Fibroblast of pulmonary artery (primary cell): ENCODE measurements around the gene FIBCD1.

Source experiments
- DNase-seq: peaks from one replicate; pipeline ENCODE4 v3.0.0-alpha.2; 2010; ENCODE audit warnings: low read depth
- H3K4me3 ChIP-seq: replicated peaks from 2 replicates; pipeline ENCODE4 v1.5.1; 2011; ENCODE audit warnings: low read depth, mild to moderate bottlenecking, control low read depth, low read length, moderate library complexity
- TF ChIP-seq, protein P1 (sequence below): IDR thresholded peaks from 2 replicates; pipeline ENCODE4 v1.5.1; 2011; ENCODE audit warnings: mild to moderate bottlenecking, control low read depth, low read length, inconsistent platforms; ENCODE audit errors: missing control alignments

FIBCD1 gene

DNA sequence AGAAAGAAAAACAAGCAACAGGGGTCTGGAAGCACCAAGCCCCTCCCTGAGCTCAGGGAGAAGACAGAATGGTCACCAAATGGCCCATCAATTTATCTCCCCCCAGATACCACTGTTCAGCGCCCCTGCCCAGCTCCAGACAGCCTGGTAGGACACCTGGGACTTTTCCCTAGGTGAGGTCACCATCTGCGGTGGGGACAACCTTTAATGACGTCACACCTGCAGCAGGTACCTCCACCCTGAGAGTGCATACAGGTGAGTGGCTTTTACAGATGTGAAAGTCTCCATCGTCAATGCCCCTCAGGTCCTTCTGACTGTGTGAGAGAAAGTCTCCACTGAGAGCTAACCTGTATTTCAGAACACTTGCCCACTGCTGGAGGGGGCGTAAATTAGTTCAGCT is 35.6 kb upstream of the FIBCD1 start:
- TF ChIP-seq, protein P1, sequence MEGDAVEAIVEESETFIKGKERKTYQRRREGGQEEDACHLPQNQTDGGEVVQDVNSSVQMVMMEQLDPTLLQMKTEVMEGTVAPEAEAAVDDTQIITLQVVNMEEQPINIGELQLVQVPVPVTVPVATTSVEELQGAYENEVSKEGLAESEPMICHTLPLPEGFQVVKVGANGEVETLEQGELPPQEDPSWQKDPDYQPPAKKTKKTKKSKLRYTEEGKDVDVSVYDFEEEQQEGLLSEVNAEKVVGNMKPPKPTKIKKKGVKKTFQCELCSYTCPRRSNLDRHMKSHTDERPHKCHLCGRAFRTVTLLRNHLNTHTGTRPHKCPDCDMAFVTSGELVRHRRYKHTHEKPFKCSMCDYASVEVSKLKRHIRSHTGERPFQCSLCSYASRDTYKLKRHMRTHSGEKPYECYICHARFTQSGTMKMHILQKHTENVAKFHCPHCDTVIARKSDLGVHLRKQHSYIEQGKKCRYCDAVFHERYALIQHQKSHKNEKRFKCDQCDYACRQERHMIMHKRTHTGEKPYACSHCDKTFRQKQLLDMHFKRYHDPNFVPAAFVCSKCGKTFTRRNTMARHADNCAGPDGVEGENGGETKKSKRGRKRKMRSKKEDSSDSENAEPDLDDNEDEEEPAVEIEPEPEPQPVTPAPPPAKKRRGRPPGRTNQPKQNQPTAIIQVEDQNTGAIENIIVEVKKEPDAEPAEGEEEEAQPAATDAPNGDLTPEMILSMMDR, result no peak
- no peak overlapping the region for H3K4me3 ChIP-seq
- DNase-seq, result no peak

DNA sequence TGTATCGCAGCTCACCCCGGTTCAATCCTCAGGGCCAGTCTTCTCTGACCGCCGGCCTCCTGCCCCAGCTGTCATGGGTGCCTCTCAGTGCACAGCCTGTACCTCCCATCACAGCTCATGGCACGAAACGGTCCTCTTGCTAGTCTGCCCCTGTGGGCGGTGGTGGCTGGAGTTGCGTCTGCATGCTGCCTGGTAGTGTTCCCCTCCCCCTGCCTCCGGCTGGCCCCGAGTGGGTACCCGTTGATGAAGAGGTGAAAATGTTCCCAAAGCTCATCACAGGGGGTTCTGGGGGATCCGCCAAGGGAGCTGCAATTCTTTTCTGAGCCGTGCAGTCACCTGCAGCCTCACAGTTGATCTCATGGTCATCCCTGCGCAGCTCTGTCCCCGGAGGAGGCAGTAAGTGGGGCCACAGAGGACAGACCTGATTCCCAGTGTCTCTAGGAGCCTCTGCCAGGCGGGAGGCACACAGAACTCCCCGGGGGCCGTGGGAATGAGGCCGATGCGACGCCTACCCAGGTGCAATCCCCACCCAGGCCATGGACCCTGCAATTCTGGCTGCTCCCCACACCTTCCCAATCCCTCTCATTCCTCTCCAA is 34.7 kb upstream of the FIBCD1 start:
- DNase-seq, result no peak
- no peak overlapping the region for H3K4me3 ChIP-seq
- TF ChIP-seq, protein P1, result no peak

DNA sequence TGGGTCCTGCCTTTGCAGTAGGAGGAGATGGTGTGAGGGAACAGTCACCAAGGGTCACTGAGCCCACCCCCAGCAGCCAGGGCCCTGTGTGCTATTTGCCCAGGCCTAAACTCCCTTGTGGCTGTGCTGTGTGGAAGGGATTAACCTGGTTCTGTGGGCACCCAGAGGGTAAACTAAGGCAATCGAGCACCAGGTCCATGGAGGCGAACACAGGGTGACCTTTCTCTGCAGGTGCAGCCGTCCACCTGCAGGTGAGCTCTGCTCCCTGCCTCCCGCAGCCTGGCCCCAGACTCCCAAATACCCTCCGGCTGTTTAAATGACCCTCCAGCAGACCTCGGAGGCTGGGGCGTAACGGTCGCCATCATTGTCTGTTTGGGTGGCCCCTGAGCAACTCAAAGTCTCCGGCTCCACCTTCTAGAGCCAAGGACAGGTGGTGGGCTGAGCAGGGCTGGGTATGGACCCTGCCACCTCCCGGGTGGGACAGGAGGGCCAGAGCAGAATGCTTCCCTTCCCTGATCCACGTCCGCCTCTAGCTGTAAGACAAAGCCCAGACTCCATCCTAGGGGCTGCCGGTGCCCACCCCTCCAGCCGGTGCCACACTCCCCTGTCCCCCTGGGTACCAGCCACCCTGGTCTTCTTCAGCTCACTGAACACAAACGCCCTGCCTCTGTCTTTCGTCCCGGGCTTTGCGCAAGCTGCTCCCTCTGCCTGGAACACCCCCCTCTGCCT is 34.1 kb upstream of the FIBCD1 start:
- H3K4me3 ChIP-seq, result no peak overlapping the region
- no peak for DNase-seq
- TF ChIP-seq, protein P1, result no peak

DNA sequence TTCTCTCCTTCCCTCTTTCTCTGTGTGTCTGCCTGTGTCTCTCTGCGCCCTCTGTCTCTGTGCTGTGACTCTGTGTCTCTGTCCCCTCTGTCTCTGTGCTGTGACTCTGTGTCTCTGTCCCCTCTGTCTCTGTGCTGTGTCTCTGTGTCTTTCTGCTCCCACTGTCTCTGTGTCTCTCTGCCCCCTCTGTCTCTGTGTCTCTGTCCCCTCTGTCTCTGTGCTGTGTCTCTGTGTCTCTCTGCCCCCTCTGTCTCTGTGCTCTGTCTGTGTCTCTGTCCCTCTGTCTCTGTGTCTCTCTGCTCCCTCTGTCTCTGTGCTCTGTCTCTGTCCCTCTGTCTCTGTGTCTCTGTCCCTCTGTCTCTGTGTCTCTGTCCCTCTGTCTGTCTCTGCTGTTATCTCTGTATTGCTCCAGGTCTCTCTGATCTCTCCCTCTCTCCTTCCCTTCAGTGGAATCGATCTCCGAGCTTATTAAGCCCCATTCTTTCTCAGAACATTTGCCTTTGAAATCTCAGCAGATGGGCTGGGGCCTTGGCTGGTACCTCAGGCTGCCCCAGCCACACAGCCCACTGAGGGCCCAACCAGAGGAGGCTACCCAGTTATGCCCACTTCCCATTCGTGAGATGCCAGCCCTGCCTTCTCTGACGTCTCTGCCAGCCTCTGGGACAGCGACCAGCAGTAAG is 33.4 kb upstream of the FIBCD1 start:
- H3K4me3 ChIP-seq, result no peak overlapping the region
- TF ChIP-seq, protein P1, result no peak
- no peak for DNase-seq

DNA sequence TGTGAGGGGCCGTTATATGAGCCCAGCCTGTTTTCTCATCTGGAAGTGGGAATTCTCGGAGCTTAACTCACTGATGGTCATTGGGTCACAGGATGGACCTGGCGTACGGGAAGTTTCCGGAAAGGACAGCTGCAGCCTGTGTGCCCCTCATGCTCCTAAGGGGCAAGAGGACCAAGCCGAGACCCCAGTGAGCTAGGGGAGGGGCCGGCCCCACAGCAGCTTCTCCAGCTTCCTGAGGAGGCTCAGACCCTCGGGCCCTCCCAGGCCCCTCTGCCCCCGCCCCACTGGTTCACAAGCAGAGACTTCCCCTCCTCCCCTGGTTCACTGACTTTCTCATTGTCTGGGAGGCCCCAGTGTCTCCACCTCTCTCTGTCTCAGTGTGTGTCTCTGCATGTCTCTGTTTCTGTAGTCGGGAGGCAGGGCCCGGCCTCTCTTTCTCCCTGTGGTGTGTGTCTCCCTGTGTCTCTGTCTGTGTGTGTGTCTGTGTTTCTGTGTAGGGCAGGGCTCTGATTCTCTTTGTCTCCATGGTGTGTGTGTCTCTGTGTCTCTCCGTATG is 32.3 kb upstream of the FIBCD1 start:
- DNase-seq, result no peak
- H3K4me3 ChIP-seq, result no peak overlapping the region
- TF ChIP-seq, protein P1, result no peak

DNA sequence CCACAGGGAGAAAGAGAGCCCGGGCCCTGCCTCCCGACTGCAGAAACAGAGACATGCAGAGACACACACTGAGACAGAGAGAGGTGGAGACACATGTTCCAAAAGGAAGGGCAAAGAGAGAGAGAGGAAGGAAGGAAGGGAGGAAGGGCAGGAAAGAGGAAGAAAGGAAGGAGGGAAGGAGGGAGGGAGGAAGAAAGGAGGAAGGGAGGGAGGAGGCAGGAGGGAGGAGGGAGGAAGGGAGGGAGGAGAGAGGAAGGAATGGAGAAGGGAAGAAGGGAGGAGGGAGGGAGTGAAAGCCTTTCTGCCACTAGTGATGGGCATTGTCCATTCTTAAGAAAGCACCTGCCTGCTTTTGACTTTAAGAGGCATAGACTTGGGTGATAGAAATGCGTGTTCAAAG is 31.8 kb upstream of the FIBCD1 start:
- no peak overlapping the region for H3K4me3 ChIP-seq
- DNase-seq, result no peak
- TF ChIP-seq, protein P1, result no peak
